ENCODE data around the gene VAV2.
"Not testable (repeated sequence)": the region's sequence is repeated elsewhere in the genome, so short reads cannot be mapped to it uniquely, and the experiment has no call there.

Gene VAV2

DNA sequence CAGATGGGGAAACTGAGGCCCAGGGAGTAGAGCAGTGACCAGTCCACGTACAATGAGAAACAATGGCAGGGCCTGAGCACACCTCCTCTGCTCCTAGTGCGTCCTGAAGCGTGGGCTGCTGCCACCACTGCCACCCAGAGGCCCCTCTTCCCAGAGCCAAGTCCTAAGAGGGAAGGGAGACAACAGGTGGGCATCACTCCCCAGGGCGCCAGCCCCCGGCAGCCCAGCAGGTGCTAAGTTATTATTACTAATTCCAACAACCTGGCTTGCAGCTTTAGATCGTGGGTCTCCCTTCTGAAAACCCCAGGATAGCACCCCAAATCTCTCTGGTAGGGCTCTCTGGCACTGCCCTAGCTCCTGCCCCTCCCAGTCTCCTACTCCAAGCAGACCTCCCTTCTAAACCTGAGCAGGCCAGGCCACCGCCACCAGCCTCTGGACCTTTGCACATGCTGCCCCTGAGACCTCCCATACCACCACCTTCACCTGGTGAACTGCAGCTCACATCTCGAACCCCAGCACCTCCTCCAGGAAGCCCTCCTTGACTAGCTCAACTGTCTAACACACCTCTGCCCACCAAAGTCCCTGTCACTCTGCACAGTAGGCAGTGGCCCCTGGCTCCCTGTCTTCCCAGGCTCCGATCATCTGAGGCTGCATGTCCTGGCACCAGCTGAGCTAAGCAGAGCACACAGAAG lies 65.8 kb downstream of the VAV2 start:
- Histone ChIP-seq H3K9ac (ENCODE audit: low read depth, low read length) (no peak overlapping the region), H3K27ac (ENCODE audit: low read depth, low read length) (no peak overlapping the region), H3K4me1 (ENCODE audit: insufficient read depth, low read length) (no peaks in the 10 kb centered on the region), H3K27me3 (ENCODE audit: insufficient read depth, low read length) (no peaks in the 10 kb centered on the region), H3K4me3 (ENCODE audit: low read length) (no peak overlapping the region), H3K9me3 (ENCODE audit: insufficient read depth, low read depth, low read length) (no peaks in the 10 kb centered on the region), H3K36me3 (ENCODE audit: insufficient read depth, low read length) (no peaks in the 10 kb centered on the region)
- 95% methylated on average over 9 of the region's 9 CpGs for WGBS

DNA sequence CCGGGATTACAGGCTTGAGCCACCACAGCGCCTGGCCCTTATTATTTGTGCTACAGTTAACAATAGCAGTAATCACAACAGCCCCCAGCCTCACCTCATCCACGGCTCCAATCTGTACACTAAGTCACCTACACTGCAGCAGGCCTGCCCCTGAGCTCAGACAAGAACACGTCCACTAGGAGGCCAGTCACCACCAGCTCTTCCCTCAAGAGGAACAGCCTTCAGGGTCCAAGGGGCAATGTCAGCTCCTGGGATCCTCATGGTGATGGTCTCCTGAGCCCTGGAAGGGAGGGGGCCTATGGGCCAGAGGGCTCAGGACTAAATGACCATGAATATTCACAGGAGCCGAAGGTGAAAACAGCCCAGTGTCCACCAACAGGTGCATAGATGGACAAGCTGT lies 67.7 kb downstream of the VAV2 start:
- whole genome bisulfite sequencing: 92% methylated on average over 5 of the region's 5 CpGs
- Histone ChIP-seq H3K27me3 (ENCODE audit: insufficient read depth, low read length) (no peaks in the 10 kb centered on the region), H3K4me3 (ENCODE audit: low read length) (no peak overlapping the region), H3K9ac (ENCODE audit: low read depth, low read length) (no peak overlapping the region), H3K36me3 (ENCODE audit: insufficient read depth, low read length) (no peaks in the 10 kb centered on the region), H3K4me1 (ENCODE audit: insufficient read depth, low read length) (no peaks in the 10 kb centered on the region), H3K27ac (ENCODE audit: low read depth, low read length) (no peak overlapping the region), H3K9me3 (ENCODE audit: insufficient read depth, low read depth, low read length) (no peaks in the 10 kb centered on the region)

DNA sequence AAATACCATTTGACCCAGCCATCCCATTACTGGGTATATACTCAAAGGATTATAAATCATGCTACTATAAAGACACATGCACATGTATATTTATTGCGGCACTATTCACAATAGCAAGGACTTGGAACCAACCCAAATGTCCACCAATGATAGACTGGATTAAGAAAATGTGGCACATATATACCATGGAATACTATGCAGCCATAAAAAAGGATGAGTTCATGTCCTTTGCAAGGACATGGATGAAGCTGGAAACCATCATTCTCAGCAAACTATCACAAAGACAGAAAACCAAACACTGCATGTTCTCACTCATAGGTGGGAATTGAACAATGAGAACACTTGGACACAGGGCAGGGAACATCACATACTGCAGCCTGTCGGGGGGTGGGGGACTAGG lies 68.5 kb downstream of the VAV2 start:
- not testable (repeated sequence) for H3K9ac ChIP-seq (ENCODE audit: low read depth, low read length); H3K27ac ChIP-seq (ENCODE audit: low read depth, low read length); H3K9me3 ChIP-seq (ENCODE audit: insufficient read depth, low read depth, low read length); H3K4me3 ChIP-seq (ENCODE audit: low read length); H3K27me3 ChIP-seq (ENCODE audit: insufficient read depth, low read length); H3K36me3 ChIP-seq (ENCODE audit: insufficient read depth, low read length); H3K4me1 ChIP-seq (ENCODE audit: insufficient read depth, low read length)
- WGBS: 94% methylated on average over 1 of the region's 2 CpGs

DNA sequence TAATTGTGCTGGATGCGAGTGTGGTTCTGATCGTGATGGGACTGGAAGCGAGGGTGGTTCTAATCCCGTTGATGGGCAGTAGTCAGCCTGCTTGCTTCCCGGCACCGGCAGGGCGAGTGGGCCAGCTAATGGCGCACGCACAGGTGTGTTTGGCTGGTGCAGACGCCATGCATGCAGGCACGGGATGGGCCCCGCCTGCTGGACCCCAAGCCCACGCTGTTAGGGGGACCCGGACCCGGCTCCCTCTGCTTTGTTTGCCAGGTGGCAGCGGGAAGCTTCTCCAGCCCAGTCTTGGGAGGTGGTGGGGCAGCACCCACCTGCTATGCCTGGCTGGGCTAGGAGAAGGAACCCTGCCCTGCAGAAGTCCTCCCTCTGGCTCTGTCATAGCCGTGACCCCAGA lies 70.3 kb downstream of the VAV2 start:
- H3K9ac ChIP-seq (ENCODE audit: low read depth, low read length): no peak overlapping the region
- WGBS: 96% methylated on average over 17 of the region's 17 CpGs
- no peak overlapping the region for H3K27ac ChIP-seq (ENCODE audit: low read depth, low read length)
- H3K36me3 ChIP-seq (ENCODE audit: insufficient read depth, low read length): no peaks in the 10 kb centered on the region
- peaks cover 8% of the 10 kb centered on the region; the same call in 1 of the 2 replicates for H3K4me1 ChIP-seq (ENCODE audit: insufficient read depth, low read length)
- no peaks in the 10 kb centered on the region for H3K9me3 ChIP-seq (ENCODE audit: insufficient read depth, low read depth, low read length)
- H3K4me3 ChIP-seq (ENCODE audit: low read length): no peak overlapping the region
- no peaks in the 10 kb centered on the region for H3K27me3 ChIP-seq (ENCODE audit: insufficient read depth, low read length)

DNA sequence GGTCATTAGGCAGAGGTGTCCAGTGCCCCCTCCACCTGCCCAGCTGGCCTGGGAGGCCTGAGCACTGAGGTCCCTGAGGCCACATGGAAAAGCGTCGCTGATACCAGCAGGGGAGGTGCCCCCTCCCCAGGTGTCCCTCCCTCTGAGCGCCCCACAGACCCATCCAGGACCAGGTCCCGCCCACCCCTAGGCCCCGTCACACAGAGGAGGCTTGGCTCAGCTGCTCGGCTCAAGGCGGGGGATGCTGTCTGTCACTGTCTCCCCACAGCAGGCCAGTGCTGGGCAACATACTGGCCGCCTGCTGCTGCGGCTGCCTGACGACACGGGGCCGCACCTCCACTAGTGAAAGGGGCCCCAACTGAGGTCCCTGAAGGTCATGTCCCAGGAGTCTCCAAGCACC lies 71.7 kb downstream of the VAV2 start:
- Histone ChIP-seq H3K4me1 (ENCODE audit: insufficient read depth, low read length) (peaks cover 15% of the 10 kb centered on the region), H3K27ac (ENCODE audit: low read depth, low read length) (no peak overlapping the region), H3K4me3 (ENCODE audit: low read length) (no peak overlapping the region), H3K9ac (ENCODE audit: low read depth, low read length) (no peak overlapping the region), H3K27me3 (ENCODE audit: insufficient read depth, low read length) (no peaks in the 10 kb centered on the region), H3K36me3 (ENCODE audit: insufficient read depth, low read length) (no peaks in the 10 kb centered on the region), H3K9me3 (ENCODE audit: insufficient read depth, low read depth, low read length) (no peaks in the 10 kb centered on the region)
- 83% methylated on average over 12 of the region's 12 CpGs for WGBS

DNA sequence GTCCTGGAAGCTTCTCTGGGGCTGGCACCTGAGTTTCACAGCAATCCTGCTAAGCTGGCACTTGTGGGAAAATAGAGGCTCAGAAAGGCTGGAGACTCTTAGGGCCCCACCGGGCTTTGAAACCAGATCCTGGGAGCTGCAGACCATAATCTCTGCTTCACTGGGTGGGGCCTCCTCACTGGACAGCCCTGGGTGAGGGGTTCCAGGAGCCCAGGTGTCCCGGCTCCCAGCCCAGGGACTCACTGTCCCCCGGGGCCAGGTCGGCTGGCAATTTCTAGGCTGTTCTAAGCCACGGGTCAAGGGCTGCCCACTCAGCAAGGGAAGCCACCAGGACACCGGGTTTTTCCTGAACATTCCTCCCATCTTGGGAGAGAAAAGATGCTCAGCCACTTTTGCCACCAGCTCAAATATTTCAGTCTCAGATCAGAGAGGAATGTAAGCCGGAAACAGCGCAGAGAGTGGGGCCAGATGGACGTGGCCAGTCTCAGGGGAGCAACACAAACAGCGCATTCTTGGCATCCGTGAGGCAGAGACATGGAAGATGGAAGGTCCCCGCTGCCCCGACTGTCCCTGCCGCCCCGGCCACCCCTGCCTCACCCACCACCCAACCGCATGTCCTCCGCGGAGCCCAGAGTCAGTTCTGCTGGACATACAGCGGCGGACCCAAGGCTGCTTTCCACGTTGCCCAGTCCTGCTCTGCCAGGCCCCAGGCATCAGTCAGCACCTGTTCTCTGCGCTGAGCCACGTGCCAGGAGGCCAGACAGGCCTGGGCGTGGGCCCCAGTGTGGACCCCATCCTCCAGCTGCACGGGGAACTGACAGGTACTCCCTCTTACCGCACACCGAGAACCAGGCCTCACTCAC lies 72.6 kb downstream of the VAV2 start:
- peaks cover 15% of the 10 kb centered on the region for H3K4me1 ChIP-seq (ENCODE audit: insufficient read depth, low read length)
- no peaks in the 10 kb centered on the region for H3K36me3 ChIP-seq (ENCODE audit: insufficient read depth, low read length)
- no peak overlapping the region for H3K4me3 ChIP-seq (ENCODE audit: low read length)
- no peak overlapping the region for H3K9ac ChIP-seq (ENCODE audit: low read depth, low read length)
- no peaks in the 10 kb centered on the region for H3K27me3 ChIP-seq (ENCODE audit: insufficient read depth, low read length)
- H3K9me3 ChIP-seq (ENCODE audit: insufficient read depth, low read depth, low read length): no peaks in the 10 kb centered on the region
- no peak overlapping the region for H3K27ac ChIP-seq (ENCODE audit: low read depth, low read length)
- WGBS: 95% methylated on average over 27 of the region's 27 CpGs

DNA sequence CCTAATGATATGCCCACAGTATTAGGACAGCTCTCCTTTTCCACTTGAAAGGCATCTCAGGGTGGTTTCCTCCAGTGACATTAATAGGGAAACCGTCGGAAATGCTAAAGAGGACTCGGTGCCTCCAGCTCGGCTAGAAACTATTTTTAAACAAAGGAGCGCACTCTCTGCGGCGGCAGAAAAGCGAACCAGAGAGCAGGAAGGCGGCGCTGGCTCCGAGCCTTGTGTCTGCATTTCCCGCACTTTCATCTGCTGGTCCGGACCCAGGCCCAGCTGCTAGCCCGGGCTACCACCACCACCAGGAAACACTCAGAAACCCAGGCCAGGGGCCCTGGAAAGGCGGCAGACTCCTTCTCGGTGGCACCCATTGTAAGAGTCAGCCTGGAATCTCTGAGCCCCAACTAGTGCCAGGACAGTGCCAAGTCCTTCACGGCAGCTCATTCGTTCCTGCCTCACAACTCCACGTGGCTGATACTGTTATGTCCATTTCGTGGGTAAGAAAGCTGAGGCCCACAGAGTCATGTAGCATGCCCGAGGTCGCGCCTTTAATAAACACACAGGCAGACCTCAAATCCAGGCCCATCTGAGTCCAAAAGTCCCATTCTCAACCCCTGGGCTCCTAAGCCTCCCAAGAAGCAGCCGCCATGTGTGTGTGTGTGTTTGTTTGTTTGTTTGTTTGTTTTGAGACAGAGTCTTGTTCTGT lies 73.9 kb downstream of the VAV2 start:
- Histone ChIP-seq H3K4me3 (ENCODE audit: low read length) (no peak overlapping the region), H3K9ac (ENCODE audit: low read depth, low read length) (no peak overlapping the region; the same call in 1 of the 2 replicates)
- 77% methylated on average over 24 of the region's 24 CpGs for WGBS

DNA sequence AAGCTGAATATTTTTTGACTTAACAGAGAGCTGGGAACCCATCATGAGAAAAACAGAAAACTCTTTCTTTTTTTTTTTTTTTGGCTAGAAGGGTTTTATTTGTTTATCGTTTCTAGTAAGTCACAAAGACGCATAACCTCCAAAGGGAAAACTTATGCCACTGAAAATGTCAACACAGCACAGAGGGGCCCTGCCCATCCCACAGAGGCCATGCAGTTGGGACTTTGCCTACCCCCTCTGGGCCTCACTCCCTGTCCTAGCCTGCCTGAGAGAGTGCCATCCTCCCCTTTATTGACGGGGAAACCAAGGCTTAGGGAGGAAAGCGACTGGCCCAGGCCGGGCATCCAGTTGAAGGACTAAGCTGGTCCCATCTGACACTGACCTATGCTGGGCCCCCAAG lies 74.7 kb downstream of the VAV2 start:
- H3K4me1 ChIP-seq (ENCODE audit: insufficient read depth, low read length): peaks cover 22% of the 10 kb centered on the region
- H3K36me3 ChIP-seq (ENCODE audit: insufficient read depth, low read length): no peaks in the 10 kb centered on the region
- H3K4me3 ChIP-seq (ENCODE audit: low read length): no peak overlapping the region
- H3K9ac ChIP-seq (ENCODE audit: low read depth, low read length): no peak overlapping the region
- no peaks in the 10 kb centered on the region for H3K27me3 ChIP-seq (ENCODE audit: insufficient read depth, low read length)
- H3K9me3 ChIP-seq (ENCODE audit: insufficient read depth, low read depth, low read length): no peaks in the 10 kb centered on the region
- H3K27ac ChIP-seq (ENCODE audit: low read depth, low read length): no peak overlapping the region
- 82% methylated on average over 5 of the region's 5 CpGs for WGBS

More for the DNA sequence above, 73.9 kb downstream of the VAV2 start:
- H3K4me1 ChIP-seq (ENCODE audit: insufficient read depth, low read length): peaks cover 22% of the 10 kb centered on the region
- H3K27ac ChIP-seq (ENCODE audit: low read depth, low read length): no peak overlapping the region; the same call in 1 of the 2 replicates
- no peaks in the 10 kb centered on the region for H3K36me3 ChIP-seq (ENCODE audit: insufficient read depth, low read length)
- no peaks in the 10 kb centered on the region for H3K9me3 ChIP-seq (ENCODE audit: insufficient read depth, low read depth, low read length)
- H3K27me3 ChIP-seq (ENCODE audit: insufficient read depth, low read length): no peaks in the 10 kb centered on the region

DNA sequence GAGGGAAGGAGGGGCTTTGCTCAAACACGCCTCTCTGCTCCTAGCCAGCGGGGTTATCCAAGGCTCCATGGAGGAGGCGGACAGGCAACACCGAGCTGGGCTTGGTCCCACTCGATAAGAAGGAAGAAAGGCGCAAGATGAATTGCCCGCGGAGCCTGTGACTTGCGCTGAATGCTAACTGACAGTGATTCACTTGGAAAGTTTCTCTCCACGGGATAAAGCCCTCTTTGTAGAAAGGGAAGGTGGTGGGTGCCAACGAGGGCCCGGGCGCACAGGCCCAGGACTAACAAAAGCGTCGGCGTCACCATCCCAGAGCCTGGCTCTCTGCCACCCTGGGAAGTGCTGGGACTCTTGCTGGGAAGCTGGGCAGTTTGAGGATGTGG lies 76.0 kb downstream of the VAV2 start:
- no peak overlapping the region for H3K27ac ChIP-seq (ENCODE audit: low read depth, low read length)
- peaks cover 22% of the 10 kb centered on the region for H3K4me1 ChIP-seq (ENCODE audit: insufficient read depth, low read length)
- no peak overlapping the region for H3K4me3 ChIP-seq (ENCODE audit: low read length)
- WGBS: 78% methylated on average over 16 of the region's 16 CpGs
- H3K36me3 ChIP-seq (ENCODE audit: insufficient read depth, low read length): no peaks in the 10 kb centered on the region
- no peaks in the 10 kb centered on the region for H3K9me3 ChIP-seq (ENCODE audit: insufficient read depth, low read depth, low read length)
- no peaks in the 10 kb centered on the region for H3K27me3 ChIP-seq (ENCODE audit: insufficient read depth, low read length)
- H3K9ac ChIP-seq (ENCODE audit: low read depth, low read length): no peak overlapping the region

DNA sequence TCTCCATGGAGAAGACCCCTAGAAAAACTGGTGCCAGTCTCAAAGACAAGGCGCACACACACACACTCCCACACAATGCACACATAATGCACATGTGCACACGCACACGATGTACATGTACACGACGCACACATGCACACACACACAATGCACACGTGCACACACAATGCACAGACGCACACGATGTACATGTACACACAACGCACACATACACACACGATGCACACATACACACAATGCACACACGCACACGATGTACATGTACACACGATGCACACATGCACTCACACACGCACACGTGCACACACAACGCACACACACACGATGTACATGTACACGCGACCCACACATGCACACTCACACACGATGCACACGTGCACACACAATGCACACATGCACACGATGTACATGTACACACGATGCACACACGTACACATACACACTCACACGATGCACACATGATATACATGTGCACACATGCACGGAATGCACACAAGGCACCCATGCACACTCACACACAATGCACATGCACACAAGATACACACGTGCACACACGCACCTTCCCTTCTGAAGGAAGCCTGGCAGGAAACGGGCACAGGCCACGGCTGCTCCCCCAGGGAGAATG lies 76.5 kb downstream of the VAV2 start:
- Histone ChIP-seq H3K4me1 (ENCODE audit: insufficient read depth, low read length) (peaks cover 22% of the 10 kb centered on the region), H3K36me3 (ENCODE audit: insufficient read depth, low read length) (no peaks in the 10 kb centered on the region), H3K9me3 (ENCODE audit: insufficient read depth, low read depth, low read length) (no peaks in the 10 kb centered on the region), H3K9ac (ENCODE audit: low read depth, low read length) (no peak overlapping the region), H3K4me3 (ENCODE audit: low read length) (no peak overlapping the region), H3K27ac (ENCODE audit: low read depth, low read length) (no peak overlapping the region), H3K27me3 (ENCODE audit: insufficient read depth, low read length) (no peaks in the 10 kb centered on the region)
- WGBS: 83% methylated on average over 30 of the region's 30 CpGs

All from HUES64 (cell line).